NCI-H2107 (cell line): ENCODE data around the gene MKRN1.
A peak's percentile ranks its signal among the peaks of the same experiment; 100 is the strongest.
"Not testable (repeated sequence)": the region's sequence is repeated elsewhere in the genome, so short reads cannot be mapped to it uniquely, and the experiment has no call there.

Source experiments
- DNase-seq: peaks from one replicate; lab custom pipeline; 2025; lab: John Stamatoyannopoulos, UW

MKRN1 gene

DNA sequence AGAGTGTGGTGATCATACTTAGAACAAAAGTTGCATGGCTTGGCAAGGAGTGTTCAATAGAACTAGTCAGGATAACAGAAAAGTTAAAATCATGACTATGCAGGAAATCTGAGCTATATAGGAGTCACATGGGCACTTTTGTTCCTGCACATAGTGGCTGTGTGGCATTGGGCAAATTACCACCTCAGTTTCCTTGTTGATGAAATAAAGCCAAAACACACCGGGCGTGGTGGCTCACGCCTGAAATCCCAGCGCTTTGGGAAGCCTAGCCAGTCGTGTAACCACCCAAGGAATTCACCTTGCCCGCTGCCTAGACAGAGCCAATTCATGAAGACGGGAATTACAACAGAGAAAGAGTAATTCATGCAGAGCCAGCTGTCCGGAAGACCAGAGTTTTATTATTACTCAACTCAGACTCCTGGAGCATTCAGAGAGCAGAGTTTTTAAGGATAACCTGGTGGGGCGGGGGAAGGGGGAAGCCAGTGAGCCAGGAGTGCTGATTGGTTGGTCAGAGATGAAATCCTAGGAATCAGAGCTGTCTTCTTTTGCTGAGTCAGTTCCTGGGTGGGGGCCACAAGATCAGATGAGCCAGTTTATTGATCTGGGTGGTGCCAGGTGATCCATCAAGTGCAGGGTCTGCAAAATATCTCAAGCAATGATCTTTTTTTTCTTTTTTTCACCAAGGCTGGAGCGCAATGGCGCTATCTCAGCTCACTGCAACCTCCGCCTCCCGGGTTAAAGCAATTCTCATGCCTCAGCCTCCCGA is 6.4 kb upstream of the MKRN1 start:
- no peak for DNase-seq

DNA sequence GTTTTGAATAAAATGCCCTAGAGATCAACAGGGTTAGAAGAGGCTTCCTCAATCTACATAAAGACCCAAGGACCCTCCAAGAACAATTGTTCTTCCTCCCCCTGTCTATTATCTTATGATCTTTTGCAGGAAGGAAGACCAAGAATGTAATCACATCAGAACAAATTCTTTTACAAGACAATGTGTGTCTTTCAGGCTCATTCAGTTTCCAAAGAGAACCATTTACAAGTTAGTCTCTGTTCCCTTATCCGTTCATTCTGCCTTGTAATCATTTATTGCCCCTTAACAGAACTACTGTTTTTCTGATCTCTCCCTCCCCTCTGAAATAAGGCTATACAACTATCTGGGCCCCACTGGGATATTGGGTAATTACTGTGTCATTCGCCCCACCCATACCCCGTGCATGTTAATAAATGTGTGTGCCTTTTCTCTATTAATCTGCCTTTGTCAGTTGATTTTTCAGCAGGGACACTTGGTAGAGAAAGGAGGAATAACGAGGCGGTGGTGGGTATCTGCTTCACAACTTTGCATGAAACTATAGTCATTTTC is 5.7 kb upstream of the MKRN1 start:
- DNase-seq = no peak

DNA sequence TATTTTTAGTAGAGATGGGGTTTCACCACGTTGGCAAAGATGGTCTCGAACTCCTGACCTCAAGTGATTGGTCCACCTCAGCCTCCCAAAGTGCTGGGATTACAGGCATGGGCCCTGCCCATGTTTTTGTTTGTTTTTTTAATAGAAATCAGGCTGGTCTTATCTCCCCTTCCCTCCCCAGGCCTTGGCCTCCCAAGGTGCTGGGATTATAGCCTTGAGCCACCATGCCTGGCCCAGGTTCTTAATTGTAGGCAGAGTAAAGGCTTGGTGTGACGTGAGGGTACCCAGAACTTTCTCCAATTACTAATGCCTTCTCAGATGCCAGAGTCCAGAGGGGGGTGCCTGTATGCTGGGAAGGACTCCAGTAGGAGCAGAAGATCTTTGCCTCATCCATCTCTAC is 5.2 kb upstream of the MKRN1 start:
- no peak for DNase-seq

DNA sequence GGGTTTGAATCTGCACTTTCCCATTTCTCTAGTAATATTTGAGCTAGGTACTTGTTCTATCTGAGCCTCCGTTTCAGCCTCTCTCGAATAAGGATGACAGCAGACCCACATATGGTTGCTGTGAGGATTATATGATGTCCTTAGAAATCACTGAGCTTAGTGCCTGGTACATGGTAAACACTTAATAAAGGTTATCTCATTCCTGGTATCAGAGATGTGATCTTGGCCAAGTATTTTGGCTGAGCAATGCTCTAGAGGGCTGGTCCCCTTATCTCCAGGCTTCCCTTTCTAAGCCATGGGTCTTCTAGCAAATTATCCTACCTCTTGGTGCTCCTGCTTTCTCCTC is 407 bp upstream of the MKRN1 start:
- no peak for DNase-seq

DNA sequence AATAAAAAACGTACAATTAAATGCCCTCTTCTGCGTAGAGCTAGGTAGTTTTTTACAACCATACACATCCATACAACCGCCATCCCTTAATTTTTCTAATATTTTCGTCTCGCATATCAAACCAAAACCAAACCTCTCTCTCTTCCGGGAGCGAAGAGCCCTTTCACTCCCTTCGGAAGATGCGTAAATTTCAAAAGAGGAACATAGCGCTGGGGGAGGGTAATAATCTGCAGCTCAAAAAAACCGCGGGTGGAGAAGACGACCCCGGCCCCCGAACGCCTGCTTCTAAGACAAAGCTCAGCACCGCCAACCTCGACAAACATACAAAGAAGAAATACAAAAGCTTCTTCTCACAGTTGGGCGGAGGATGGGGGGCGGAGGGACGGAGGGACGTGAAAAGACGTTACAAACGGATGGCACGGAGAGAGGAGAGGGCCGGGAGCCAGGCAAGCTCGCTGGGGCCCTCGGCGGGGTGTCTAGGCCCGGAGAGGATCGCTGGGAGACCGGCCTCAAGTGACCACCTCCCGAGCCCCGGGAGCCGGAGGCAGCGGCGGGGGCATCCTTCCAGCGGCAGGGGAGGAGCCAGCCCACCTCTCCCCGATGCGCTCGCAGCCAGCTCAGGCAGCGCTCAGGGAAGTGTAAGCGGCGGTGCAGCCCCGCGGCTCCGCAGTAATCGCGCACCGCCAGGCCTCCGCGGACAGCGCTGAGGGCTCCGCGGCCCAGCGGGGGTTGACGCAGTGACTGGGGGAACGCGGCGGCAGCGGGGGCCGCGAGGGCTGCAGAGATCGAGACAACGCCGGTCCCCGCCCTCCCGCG is 851 bp downstream of the MKRN1 start:
- DNase-seq = peak; percentile 29

DNA sequence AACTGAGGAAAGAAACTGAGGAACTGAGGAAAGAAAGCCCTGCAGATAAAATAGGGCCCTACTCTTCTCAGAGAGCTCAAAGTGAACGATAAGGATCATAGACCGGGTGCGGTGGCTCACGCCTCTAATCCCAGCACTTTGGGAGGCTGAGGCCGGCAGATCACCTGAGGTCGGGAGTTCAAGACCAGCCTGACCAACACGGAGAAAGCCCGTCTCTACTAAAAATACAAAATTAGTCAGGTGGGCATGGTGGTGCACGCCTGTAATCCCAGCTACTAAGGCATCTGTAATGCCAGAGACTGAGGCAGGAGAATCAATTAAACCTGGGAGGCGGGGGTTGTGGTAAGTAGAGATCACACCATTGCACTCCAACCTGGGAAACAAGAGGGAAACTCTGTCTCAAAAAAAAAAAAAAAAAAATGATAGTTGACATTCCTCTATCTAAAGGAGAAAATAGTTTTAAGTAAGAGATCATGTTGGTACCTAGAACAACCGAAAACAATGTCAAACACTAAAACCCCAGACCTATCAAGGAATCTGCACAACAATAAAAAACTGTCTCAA is 2.5 kb downstream of the MKRN1 start:
- DNase-seq = no peak

DNA sequence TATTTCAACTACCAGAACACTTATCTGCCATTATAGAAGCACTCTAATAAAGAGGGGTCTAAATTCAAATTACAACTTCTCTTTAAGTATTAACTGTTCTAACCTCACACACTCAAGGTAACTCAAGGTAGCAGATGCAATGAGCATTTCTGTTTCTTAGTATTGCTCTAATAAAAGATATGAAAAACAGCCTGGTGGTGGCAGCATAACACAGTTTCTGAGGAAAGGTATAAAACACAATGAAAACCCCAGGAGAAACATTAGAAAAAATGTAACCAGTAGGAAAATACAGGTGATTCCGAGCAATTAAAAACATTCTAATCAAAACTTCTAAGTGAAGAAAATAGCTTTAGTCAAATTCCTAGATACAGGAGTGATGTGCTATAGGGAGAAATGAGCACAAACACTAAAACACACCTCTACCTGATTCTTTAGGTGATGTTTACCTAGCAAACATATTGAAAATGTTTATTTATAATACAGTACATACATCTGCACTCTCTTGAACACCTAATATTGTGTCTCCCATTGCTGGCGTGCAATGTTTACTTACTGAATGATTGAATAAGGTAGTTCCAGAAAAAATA is 3.5 kb downstream of the MKRN1 start:
- peak; percentile 31 for DNase-seq

DNA sequence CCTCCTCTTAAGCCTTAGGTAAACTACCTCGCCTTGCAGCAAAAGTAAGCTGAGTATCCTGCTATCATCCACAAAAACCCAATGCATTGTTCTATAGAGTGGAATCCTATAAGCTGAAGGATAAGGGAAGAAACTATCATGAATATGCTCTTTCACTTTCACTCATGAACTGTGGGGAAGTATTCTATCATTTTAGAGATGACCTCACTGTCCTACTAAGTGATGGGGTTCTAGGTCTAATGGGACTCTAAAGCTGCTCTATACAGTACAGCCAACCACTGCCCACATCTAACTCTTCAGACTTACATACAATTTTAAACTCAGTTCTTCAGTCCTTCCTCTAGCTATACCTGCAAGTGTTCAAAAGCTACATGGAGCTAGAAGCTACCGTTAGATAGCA is 16.2 kb downstream of the MKRN1 start:
- DNase-seq = no peak

DNA sequence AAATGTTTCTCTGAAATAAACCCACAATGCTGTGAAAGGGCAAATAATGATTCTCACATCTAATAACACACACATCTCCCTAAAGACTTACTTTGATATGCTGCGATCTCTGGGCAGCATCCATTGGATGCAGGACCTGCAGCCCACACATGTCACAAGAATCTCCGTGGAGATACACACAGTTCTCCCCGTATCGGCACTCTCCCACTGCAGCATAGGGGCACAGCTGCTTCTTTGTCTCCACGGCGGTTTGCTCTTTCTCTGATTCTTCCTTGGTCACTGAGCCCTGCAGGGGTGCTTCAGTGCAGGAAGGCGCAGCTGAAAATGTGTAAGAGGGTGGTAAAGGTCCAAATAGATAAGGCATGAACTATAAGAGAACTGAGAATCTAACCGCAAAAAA is 20.4 kb downstream of the MKRN1 start:
- no peak for DNase-seq

DNA sequence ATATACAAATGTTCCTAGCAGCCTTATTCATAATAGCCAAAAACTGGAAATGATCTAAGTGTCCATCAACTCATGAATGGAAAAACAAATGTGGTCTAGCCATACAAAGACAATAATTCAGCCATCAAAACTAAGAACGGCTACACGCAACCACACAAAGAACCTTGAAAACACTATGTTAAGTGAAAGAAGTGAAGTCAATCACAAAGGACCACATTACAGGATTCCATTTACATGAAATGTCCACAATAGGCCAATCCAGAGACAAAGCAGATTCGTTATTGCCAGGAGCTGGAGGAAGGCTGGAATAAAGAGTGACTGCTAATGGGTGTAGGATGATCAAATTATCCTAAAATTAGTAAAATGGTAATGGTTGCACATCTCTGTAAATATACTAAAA is 21.1 kb downstream of the MKRN1 start:
- DNase-seq = no peak

DNA sequence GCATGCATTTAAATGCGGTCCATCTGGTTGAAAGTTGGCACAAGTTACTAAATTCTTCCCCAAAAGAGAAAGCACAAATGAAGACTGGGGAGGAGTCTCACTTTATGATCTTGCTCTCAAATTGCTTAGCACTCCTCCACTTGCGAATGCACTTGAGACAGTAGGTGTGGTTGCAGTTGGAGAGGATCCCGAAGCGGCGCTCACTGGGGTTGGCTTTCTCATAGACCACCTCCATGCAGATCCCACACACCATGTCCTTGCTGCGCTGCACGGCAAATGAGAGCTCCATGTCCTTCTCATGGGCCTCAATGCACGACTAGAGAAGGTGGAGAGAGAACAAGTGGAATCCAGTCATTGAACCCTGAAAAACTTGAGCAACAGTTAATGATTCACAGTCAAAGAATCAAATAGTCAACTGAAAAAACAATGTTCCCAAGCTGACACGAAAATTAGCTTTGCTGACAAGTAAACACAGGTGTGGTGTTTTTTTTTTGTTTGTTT is 22.7 kb downstream of the MKRN1 start:
- no peak for DNase-seq

DNA sequence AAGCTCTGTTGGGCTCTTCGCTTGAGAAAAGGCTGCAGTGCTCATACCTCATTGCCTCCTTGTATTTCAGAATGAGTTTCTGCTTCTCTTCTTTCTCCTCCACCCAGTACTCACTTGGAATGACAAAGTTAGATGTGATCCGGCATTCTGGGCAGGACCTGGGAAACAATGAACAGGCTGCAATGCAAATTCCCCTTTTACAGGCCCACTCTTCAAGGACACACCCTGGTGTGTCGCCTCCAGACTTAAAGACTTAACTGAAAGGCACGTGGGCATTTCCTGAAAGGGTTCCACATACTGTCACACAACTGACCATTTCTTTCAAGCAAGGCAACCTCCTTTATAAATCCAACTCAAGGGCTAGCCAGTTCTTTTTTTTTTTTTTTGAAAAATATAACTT is 23.6 kb downstream of the MKRN1 start:
- no peak for DNase-seq

DNA sequence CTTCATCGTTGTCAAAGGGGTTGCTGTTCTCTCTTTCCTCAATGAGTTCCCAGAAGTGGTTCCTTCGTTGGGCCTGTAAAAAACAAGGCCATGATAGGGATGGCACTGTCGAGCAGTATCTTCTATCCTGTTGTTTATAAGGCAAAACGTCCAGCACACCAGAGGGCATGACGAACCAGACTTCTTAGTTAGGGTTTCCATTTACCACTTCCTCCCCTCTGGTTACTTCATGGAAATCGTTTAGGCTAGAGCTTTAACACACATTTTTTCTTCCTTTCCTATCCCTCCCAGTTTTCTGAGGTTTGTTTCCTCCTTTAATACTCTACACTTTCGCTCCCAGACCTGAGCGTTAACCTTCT is 24.7 kb downstream of the MKRN1 start:
- no peak for DNase-seq

DNA sequence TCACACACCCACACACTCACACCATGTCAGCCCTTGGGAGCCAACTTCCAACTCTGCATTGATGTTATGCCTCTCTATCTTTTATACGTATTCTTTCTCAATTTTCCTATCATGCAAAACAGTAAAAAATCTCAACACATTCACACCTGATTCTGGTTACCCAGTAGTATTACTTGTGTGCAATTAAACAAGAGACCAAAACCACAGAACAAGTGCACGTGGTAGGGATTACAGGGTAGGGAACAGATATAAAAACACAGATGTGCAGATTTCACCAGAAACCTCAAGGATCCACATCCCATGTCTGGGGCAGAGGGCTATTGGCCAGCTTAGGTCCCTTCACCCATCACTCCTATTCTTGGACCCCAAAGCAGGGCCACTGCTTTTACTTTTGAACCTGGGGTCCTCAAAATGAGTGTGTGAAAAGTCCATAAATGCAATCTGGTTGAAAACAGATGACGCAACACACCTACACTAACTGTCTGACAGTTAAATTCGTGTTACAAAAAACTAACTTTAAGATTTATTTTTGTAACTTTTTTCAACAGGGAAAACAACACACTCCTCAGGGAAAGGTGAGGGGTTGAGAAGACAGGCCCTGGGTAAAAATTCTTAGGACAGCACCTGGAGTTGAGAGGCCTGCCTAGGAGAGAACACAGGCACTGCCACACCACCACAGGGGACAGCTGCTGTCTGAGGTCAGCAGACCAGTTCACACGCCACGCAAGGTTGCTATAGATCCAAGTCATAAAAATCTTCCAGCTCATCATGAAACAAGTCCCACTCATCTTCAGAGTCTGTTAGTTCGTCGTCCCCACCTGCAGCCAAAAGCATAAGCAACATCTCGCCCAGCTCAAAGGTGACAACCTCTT is 25.3 kb downstream of the MKRN1 start:
- DNase-seq = not testable (repeated sequence)

DNA sequence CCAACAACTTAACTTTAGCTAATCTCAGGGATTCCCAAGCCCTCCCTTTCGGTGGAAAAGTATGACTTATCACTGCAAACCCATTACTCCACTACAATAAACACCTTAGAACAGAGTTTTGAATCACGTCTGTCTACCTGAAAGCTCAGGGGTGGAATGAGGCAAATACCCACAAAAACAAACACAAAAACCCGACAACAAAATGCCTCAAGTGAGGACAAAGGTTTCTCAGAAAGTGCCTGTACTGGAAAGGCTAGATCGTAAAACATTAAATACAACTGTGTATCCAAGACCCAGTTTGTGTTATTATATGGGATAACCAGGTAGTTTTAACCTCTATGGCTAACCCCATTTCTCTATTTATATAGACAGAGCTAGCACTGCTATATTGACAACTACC is 26.0 kb downstream of the MKRN1 start:
- DNase-seq = no peak

DNA sequence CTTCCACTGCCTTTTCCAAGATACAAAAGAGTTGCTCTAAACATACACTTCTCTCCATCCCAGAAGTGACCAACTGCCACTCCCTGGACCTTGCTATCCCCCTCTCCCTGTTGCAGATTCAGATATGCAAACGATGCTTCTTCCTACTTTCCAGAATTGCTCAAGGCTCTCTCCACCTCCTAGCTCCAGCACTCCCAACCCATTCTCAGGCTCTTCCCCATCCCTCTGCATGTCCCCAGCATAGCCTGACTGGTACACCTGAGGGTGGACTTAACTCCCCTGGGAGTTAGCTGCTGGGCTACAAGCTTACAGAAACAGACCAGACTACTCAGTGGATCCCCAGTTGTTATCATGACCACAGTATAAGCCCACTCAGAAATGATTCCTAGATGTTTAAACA is 27.6 kb downstream of the MKRN1 start:
- no peak for DNase-seq

DNA sequence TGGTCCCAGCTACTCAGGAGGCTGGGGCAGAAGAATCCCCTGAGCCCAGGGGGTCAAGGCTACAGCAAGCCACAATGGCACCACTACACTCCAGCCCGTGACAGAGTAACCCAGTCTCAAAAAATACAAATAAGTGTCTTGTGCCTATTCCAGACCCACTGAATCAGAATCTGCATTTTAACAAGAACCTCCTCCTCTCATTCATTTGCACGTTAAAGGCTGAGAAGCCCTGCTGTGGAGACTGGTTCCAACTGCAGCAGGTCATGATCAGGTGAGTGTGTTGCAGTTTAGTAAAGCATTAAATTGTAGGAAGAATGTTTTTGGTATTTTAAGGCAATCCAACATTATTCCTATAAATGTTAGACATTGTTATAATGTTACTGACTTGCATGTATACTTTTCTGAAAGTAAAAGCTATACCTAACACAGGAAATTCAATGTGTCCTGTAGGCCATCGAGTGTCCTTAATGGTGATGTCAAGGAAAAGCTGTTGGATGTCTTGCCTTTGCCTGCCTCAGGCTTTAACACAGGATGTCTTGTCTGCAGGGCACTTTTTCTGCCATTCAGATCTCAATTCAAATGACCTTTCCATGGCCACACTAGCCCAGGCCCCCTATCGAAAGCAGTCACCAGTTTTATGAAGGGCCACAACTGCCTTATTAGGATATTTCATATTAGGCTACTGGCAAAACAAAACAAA is 30.4 kb downstream of the MKRN1 start:
- DNase-seq = no peak

DNA sequence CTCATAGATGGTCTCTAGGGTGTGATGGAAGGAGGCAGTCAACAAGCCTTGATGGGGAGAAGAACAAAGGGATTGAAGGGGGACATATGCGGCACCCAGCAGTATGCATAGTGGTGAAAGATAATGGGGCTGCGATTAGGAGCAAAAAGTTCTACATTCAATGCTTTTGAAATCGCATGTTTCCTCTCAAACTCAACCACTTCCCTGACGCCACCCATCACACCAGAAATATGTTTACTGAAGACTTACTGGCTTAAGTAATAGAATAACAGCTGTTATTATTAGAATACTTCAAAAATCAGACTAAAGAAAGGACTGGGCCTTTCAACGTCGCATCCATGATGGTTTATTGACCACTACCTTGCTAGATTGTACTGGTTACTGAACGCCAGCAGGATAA is 31.5 kb downstream of the MKRN1 start:
- DNase-seq = no peak

DNA sequence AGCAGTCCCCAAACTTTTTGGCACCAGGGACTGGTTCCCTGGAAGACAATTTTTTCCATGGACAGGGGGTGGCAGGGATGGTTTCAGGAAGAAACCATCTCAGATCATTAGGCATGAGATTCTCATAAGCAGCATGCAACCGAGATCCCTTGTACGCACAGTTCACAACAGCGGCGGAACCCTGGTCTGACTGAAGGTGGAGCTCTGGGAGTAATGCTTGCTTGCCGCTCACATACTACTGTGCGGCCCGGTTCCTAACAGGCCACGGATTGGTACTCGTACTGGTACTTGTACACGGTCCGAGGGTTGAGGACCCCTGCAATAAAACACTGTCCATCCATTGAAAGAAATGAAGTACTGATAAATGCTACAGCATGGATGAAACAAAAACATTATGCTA is 32.8 kb downstream of the MKRN1 start:
- no peak for DNase-seq

DNA sequence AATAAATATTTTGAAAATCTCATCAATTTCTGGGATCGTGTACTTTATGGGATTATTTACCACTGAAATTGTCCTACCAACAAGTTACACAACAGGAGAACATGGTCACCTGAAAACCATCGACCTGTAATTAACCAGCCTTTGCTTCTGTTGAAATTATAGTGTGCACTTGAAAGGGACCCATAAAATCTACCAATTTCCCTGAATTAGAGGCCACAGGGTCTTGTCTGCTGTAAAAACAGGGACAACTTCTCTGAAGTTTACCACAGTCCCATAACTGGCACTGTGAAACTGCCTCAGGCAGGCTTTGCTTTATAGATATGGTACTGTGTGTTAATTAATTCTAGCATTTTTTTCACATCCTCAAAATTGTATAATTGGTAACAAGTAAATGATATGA is 37.8 kb downstream of the MKRN1 start:
- no peak for DNase-seq

DNA sequence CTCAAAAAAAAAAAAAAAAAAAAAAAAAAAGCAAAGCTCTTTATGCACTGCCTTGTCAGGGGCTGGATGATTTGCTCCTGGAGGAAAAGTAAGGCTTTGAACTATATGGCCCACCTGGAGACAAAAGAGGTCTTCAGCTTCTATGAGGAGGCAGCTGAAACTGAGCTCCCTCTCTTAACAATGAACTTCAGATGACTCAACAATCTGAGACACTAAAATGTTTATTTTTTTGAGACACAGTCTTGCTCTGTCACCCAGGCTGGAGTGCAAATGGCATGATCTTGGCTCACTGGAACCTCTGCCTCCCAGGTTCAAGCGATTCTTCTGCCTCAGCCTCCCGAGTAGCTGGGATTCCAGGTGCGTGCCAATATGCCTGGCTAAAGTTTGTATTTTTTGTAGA is 38.7 kb downstream of the MKRN1 start:
- no peak for DNase-seq
